Hematopoietic multipotent progenitor cell treated with erythropoietin and hydrocortisone succinate and interleukin-3 and kit ligand, for 17 days (in vitro differentiated cells): ENCODE results near the gene MAP2K5.

ENCODE experiments used
- DNase-seq: peaks from one replicate; pipeline ENCODE4 v3.0.0-alpha.2; 2015; ENCODE audit warnings: low spot score

The MAP2K5 gene

DNA sequence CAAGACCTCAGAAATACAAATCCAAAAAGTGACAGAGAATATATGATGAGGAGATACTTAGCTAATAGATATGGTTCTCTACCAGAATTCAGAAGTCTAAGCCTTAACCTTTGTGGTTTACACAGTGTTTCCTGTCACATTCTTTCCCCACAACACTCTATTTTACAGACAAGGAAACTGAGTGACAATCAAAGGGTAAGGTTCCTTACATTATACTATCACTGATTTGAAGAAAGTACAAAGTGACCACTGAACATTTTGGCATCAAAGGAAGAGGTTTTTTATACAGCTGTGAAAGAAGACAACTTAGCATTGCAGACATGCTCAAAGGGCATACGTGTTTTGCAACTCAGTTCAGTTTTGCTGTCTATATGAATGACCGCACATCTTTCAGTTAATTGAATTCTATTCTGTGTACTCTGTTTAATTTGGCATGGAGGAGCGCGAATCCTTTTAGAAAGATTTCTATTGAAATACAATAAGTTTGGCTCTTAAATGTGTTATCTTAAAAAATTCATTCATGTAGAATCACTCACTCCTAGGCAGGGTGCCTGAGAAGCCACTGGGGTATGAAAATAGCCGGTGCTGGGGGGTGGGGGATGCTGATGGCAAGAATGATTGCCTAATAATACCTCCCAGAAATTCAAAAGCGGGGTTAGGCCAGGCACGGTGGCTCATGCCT is 216.3 kb downstream of the MAP2K5 start:
- DNase-seq = no peak

DNA sequence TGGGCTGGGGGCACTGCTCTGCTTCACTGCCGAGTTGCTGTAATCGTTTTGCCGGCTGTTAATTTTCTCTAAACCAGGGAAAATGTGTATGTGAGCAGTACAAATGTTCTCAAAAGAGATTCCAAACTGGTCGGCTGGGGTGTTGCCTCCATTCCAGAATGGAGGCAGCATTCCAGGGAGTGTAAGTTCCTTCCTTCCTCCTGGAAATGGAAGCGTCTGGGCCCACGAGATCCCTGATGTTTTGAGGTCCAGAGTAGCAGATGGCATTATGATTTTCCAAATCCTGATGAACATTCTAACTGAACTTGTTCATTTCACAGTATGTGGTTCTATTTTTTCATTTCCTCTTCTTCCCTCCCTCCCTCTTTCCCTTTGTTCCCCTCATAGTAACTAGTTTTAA is 218.4 kb downstream of the MAP2K5 start:
- DNase-seq = no peak

DNA sequence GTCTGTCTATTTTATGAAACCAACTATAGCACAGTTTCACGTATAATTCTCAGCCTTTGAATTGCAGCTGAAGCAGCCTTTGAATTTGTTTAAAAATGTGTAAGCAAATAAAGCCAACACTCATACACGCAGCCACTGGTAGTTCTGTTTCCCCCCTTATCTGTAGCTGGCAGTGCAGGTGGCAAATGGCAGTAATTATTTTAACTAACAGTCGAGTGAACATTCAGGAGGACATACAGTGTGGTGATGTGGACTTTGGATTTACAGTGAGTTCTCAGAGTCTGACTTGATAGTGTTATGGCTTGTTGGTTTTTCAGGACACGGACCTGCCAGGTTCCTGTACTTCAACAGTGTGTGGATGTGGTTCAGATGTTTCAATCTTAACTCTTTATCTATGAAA is 218.8 kb downstream of the MAP2K5 start:
- DNase-seq = no peak

DNA sequence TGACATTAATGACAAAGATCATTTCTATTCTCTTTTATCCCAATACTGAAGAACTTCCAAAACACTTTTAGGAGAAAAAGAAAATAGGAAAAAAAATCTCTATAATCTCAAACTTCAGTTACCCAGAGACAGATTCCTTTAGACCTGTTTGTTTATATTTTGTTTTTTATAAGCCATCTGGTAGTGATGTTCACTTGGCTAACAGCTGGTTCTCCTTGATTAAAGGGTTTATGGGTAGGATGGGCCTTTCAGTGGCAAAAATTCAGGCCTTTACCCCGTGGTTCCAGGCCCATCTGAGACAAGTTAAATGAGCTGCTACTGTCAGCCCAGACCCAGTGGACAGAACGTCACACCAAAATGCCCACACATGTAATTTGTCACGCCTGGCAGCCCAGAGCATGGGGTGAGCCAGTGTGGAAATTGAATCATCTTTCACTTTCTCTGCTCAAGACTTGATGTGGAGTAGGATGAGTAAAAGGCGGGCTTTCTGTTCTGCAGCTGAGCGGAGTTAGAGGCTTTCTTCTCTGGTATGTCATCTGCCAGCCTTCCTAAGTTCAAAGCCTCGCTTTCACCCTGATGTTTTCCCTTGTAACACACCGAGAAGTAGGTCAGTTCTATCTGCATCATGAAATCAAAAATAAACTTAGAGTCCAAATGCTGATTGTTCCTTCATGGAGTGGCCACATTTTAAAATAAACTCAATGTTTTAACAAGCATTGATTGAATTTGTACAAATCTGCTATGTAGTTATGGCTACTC is 220.3 kb downstream of the MAP2K5 start:
- no peak for DNase-seq

DNA sequence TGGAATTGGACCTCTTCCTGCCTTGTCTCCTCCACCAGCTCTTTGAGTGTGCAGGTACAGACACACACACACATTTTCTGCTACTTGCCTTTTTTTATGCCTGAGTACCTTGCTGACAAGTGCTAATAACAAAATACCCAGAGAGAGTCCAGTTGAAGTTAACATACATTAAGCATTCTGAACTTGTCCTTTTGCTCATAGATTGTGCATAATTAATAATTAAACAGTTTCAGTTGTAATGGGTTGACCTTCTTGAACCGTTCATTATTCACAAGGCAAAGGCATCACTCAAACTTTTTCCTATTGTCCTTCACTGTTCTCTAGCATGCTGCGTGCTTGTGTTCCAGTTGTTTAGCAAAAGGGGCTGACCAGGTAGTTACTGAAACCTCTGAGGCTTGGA is 223.2 kb downstream of the MAP2K5 start:
- DNase-seq = no peak

DNA sequence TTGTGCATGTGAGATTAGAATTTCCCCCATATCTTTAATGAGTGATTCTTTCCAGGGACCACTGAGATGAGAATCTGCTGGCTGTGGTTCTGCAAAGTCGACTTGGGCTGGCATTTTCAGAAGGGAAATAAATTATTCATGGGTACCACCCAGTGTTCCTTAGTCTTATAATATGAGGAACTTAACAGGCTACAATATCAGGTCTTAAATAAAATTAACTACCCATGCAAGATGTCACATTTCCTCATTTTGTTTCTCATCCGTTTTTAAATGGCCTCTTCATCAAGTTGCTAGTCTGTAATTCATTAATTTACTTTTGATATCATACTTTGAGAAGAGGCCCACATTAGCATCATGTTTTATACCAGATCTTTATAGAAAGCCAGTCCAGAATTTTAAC is 224.5 kb downstream of the MAP2K5 start:
- DNase-seq = no peak

DNA sequence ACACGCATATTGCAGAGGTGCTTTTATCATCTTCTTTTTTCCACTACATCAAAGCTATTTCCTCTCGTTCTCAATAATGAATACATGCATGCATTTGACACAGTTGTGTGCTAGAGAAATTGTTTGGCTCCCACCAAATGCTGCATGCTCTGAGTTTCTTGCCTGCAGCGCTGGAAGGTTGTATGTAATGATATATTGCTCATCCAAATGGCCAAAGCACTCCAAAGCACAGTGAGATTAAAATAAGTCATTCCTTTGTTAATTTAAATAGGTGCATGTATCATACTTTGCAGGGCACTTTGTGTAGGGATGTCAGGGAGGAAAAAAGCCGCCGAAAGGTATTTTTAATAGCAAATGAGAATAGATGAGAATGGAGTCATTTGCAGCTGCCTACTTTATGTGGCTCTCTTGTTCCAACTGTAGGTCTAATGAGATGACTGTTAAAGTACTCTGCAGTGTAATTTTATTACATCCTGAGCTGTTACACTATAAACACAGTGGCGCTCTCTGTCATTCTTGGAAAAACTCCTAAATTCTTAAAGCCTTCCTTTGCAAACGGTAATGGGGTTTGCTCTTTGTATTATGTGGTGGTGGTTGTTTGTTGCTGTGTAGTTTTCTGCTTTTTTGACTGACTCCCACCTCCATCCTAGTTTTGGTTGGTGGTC is 225.9 kb downstream of the MAP2K5 start:
- DNase-seq = no peak

DNA sequence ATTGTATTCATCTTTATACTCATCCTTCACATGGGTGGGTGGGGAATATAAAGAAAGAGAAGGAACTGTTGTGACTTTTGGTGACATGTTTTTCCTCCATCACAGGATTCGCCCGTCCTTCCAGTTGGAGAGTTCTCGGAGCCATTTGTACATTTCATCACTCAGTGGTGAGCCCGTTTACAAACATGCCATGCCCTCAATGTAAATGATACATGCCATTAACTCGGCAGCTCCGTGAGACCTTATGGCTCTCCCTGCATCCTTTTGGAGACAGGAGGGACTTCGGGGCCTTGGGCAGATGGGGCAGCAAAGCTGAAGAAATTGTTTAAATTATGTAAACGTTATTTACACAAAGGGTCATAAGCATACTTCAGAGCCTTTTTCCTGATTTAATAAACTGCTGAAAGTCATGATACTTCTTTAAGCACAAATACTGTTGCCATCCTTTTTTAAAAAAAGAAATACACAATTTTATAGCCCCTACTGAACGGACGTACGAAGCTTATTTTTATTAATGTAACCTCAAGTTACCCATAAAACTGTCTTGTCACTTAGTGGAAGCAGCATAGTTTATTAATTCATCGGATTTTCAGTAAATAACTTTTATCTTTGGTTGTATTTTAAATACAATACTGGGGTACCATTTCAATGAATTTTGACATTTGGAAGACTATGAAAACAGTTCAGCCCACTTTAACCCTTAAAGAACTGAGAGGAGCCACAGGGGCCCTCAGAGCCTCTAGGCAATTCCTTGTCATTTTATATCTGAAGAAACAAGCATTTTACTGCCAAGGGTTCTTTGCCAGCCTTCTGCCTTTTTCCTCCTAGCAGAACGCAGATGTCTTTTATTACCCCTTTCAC is 227.2 kb downstream of the MAP2K5 start:
- no peak for DNase-seq

DNA sequence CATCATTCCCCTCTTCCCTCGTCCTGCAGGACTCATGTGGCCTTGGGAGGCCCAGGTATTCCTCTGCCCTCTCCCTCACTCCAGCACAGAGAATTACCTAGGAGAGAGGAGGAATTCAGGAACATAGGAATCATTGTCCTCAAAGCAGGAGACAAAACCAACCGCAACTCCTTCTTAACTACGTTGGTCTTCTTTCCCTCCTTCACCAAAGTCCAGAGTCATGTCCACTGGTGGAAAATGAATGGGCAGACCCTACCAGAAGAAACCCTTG is 227.8 kb downstream of the MAP2K5 start:
- no peak for DNase-seq

DNA sequence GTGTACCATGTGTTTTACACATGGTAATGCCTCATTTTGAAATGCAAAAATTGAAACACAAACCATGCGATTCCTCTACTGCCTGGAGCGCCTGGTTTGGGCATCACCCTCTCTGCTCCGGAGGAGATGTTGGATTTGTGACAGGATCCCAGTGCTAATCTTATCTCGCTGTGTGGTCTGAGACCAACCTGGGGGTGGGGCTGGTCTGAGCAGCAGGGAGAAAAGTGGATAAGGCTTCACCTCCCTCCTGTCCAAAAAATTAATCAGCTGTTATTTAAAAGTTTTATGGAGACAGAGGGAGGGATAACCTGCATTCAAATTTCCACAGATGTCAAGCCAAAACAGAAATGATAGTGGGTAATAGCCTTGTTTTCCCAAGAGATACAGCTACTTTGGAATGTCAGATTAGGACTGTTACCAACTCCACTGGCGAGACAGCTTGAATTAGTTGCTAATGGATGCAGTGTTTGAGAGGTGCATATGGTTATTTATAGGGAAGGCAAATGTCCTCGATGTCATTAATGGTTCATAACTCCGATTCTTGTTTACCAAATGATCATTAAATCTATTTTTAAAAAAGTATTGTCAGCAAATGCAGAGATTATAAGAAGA is 228.8 kb downstream of the MAP2K5 start:
- no peak for DNase-seq

DNA sequence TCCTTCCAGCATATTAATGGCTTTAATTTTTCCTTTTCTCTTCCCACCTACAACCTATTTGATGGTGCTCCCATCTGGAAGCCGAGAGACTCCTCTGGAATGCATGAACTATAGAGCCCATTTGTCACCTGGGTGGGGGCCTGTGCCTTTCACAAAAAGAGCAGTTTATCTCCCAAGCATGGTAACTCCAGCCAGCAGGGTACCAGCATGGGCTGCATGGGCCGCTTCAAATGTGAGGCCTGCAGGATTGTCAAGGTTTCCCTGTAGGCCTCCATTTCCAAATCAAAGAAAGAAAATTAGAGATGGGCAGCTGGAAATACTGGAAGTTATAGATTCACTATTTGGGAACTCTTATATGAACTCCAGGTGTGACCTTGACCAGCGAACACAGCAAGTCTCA is 232.1 kb downstream of the MAP2K5 start:
- DNase-seq = no peak

DNA sequence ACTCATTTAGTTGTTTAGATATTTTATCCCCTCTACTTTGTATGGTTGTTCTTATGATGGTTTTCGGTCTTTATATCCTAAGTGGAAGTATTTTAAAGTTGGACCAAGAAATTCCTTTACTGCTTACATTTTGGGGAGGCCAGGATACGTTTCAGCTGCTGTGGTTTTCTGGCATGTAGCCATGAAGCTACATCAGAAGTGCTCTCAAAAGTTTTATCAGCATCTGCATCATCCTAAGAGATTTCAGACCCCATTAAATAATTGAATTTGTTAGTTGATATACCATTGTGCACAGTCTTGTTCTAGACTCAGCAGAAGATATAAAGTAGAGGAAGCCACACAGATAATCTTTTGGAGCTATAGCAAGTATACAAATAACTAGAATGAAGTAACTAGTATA is 232.7 kb downstream of the MAP2K5 start:
- DNase-seq = no peak

DNA sequence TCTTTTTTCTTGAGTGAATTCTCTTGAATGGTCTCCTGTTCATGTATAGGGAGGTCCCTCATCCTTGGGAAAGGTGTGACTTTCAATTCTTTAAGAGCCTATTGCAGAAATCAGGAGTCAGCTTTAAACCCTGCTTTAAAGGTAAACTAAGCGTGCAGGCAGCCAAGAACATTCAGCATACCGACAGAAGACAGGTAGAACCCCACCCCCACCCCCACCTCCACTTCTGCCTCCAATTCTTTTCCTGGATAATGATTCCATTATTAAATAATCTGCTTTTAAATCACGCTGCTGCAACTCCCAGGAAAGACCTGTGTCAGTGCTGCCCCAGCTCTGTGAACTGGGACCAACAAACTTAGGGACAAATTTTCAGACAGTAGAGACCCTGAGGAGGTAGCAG is 233.5 kb downstream of the MAP2K5 start:
- no peak for DNase-seq

DNA sequence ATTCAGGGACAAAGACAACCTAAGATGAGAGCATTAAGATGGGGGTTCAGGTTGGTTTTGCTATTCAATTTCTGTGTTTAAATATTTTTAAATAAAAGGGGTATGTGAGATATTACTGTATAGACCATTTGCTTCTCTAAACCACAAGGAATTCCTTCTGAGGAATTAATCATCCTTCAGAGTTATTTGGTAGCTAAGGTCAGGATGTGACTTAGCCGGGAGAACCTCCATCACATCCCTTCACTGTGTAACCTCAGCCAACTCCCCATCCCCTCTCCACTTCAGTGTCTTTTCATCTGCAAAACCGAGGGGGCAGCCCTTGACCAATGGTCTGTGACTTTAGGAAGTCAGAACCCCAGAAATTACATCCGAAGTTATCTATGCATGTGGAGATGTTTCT is 234.1 kb downstream of the MAP2K5 start:
- DNase-seq = no peak

DNA sequence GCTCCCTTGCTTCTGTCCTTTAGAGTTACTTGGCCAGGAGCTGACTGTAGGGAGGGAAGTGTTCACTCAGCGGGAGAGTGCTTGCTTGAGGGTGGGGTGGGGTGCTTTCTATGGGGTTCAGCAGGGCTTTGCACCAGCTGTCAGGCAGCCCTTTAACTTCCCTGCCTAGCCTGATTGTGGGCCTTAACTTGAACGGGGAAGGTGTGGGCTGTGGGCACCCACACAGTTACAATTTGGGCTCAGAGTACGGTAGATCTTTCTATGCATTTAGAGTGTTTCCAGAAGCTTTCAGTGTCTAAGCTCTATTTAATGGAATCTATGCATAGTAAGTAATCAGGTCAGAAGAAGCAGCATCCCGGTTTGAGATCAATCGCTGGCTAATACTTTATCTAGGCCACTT is 234.6 kb downstream of the MAP2K5 start:
- no peak for DNase-seq

DNA sequence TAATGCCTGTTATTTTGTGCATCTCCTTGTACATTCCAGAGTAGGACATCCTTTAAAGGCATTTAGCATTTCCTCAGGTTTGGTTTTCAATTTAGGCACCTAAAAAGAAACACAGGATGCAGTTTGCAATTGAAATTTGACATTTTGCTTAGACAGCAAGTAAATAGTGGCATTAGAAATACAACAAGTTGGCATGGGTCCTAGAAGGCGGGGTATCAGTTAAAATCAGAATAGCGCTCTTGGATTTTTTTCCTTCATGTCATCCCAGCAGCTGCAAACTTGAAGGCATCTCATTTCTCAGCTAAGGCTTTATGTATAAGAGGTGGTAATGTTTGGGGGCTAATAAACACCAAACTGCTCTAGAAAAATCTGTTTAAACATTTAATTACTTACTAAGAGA is 235.3 kb downstream of the MAP2K5 start:
- no peak for DNase-seq

DNA sequence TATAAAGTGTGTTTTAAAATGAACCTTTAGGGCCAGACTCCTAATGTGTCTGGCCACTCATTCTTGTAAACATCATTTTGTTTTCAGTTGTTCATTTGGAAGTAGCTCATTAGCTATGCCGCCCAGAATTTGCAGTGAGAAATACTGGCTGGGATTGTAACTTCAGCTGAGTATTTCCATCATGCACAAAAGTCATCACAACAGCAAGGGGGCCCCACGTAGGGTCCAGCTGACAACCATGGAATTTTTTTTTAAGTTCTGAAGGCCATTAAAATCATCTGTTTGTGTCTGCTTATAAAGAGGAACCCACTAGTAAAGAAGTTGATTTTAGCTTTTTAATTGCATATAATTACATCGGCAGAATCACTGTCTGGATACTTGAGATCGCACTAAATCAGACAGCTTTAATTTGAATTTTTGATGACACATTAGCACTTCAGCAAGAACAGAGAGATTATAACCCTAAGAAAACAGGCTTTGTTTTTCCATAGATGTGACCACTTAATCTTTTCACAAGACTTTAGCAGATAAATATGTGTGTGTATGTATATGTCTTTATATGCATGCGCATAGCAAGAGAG is 236.6 kb downstream of the MAP2K5 start:
- DNase-seq = no peak

DNA sequence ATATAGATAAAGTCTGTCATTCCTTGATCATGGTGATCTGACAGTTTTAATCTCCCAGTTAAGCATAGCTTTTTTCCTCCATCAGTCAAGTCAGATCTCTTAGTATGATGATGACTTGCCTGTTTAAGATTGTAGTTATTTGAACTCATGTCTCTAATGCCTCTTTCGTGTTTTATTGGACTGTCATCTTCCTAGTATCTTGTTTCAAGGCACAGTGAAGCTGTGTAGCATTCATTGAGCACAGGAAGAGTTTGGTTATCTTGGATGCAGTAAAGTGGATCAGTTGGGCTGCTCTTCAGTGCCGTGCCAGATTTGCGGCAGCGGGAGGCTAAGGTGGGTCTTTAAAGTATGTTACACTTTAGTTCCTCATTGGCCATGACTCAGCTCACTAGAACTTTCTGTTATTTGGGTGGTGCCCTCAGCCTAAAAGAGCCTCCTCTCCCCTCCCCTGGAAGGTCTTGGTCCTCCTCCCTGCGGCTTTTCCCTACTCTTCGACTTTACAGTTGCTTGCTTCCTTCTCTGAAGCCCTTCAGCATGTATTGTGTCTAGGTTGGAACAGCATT is 237.1 kb downstream of the MAP2K5 start:
- no peak for DNase-seq

DNA sequence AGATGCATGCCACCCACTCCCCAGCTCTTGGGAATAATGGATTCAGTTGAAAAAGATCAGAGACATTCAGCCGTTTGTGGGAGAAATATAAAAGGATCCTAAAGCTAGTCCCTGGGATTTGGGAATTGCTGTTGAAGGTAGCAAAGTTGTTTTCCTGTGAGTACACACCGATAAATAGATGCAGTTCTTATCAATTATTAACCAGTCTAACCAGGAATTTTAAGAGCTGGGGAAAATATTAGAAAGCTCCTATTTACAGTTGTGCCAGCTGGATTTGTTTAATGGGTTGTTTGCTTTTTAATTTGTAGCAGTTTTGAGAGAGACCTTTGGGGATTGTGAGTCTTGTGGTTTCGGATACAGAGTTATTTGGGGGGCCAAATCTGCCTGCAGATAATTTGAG is 238.6 kb downstream of the MAP2K5 start:
- DNase-seq = no peak

DNA sequence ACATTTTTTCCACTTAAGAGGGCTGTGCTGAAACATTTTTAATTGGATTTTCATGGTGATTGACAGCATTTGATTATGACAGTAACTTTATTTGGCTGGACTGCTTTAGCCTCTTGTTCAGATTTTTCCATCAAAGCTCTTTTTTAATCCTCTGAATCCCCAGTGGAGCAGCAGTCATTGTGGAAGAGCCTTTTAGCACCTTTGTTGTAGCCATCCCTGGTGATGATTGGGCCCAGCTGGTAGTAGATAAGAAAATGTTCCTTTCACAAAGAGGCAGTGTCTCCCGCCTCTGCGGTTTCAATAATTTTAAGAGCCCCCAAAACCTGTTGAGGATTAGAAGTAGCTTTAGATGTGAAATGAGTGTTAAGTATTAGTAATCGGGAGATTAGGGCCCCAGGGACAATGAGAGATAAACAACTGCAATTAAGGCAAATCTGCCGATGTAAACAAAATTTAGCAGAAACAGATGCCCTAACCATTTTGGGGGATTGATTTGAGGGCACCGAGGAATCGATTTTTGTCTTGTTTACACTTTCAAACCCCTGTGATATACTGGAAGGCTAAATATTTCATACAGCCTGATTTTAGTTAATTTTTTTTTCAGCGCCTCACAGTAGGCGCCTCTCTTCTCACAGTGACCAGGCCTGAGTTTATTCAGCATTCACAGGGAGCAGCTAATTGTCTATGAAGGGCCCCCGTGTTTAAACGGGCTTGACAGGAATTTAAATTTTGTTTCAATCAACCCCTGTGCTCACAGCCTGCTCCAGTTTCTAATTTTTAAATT is 239.6 kb downstream of the MAP2K5 start:
- DNase-seq = no peak

DNA sequence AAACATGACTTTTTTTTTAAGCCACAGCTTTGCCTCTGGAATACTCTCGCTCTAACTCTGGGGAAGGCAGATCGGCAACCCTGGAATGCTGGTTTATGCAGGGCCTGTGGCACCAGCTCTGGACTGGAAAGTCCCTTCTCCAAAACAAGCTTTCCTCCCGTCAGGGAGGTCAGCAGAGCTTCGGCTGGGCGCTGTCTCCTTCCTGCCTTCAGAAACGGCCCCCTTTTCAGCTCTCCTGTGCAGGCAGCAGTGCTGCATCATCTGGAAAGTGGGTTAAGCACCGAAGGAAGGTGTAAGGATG is 240.1 kb downstream of the MAP2K5 start:
- no peak for DNase-seq
